Measurements from ENCODE around the gene EBP.
"Not testable (repeated sequence)": the region's sequence is repeated elsewhere in the genome, so short reads cannot be mapped to it uniquely, and the experiment has no call there.

EBP gene

GRCh38 chrX:48531358-48531959 is 9.9 kb downstream of the EBP start:
- DNase-seq: no peak

- no peak for DNase-seq
These were observed 10.6 kb downstream of the EBP start for GRCh38 chrX:48532161-48532560.

DNA sequence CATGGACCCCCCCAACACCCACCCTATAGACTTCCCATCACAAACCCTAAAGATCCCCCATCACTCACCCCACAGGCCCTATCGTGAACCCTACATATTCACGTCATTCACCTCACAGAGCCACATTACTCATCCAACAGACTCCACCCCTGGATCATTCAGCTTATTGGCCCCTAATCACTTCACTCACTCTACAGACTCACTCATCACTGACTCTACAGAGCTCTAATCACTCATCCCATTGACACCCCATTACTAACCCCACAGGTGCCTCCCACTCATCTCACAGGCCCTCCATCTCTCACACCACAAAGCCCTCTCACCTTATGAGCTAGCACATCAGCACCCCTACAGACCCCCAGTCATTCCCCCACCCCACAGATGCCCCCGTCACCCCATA is 11.6 kb downstream of the EBP start:
- no peak for DNase-seq

DNA sequence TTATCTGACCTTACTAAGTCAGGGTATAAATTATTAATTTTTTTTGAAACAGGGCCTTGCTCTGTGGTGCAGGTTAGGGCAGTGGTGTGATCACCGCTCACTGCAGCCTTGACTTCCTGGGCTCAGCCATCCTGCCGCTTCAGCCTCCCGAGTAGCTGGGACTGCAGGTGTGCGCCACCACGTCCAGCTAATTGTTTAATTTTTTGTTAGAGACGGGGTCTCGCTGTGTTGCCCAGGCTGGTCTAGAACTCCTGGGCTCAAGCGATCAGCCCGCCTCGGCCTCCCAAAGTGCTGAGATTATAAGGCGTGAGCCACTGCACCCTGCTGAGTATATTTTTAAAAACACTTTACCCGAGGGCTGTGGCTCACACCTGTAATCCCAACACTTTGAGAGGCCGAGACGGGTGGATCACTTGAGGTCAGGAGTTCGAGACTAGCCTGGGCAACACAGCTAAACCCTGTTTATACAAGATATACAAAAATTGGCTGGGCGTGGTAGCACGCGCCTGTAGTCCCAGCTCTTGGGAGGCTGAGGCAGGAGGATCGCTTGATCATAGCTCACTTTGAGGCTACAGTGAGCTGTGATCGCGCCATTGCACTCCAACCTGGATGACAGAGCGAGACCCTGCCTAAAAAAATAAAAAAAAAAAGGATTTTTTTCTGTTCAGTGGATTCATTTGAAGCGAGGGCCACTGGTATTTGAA is 17.2 kb downstream of the EBP start:
- DNase-seq: no peak

GRCh38 chrX:48539345-48540027 is 17.9 kb downstream of the EBP start, which contains the start of gene TBC1D25:
TBC1D25 (plus strand) TSS chrX:48539714; CDS start chrX:48539798, 84 bp downstream.
- DNase-seq: peak; percentile 90

DNA sequence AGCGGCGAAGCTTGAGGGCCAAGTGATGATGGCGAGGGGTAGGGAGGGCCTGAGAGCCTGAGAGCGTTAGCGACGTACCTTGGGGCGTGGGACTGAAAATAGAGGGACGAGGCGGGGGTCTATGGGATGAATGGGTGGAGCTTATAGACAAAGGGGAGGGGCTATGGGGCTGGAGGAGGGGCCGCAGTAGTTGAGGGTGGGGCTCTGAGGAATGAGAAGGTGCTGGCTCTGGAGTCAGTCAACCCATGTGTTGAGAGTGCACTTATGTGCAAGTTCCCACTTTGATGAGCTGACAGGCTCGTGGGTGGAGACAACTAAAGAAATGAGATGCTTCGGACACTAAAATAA is 18.4 kb downstream of the EBP start:
- peak; percentile 56 for DNase-seq

GRCh38 chrX:48540480-48540879 is 18.9 kb downstream of the EBP start:
- DNase-seq: no peak

- DNase-seq: no peak
These were observed 19.7 kb downstream of the EBP start for GRCh38 chrX:48541140-48541814.

GRCh38 chrX:48548871-48549270 is 27.3 kb downstream of the EBP start:
- no peak for DNase-seq

- not testable (repeated sequence) for DNase-seq
These were observed 34.2 kb downstream of the EBP start for GRCh38 chrX:48555731-48556325.

DNA sequence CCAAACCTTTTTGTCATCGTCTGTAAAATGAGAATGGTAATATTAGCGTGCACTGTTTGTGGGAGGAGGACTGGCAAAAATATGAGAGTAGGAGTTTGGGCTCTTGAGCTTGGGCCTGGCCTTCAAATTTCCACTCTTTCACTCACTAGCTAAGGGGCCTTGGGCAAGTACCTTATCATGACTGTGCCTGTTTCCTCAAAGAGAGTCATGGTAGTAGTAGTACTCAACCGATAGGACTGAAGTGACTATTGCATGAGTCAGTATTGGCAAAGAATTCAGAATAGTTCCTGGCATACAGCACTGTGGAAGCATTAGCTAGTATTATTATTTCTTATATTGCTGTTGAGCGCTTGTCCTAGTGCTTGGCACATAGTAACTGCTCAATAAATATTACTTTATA is 36.7 kb downstream of the EBP start:
- no peak for DNase-seq

GRCh38 chrX:48559636-48560035 is 38.0 kb downstream of the EBP start:
- DNase-seq: no peak

- no peak for DNase-seq
These were observed 38.4 kb downstream of the EBP start for GRCh38 chrX:48560056-48560455.

DNA sequence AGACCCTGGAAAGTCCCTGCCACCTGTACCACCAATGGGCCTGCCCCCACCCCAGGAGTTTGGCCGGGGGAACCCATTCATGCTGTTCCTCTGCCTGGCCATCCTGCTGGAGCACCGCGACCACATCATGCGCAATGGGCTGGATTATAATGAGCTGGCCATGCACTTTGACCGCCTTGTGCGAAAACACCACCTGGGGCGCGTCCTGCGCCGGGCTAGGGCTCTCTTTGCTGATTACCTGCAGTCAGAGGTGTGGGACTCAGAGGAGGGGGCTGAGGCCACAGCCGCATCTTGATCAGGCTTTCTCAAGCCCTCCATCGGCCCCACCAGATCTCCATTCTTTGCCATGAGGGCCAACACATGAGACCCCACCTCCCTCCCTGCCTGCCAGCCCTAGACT is 39.1 kb downstream of the EBP start:
- DNase-seq: no peak

DNA sequence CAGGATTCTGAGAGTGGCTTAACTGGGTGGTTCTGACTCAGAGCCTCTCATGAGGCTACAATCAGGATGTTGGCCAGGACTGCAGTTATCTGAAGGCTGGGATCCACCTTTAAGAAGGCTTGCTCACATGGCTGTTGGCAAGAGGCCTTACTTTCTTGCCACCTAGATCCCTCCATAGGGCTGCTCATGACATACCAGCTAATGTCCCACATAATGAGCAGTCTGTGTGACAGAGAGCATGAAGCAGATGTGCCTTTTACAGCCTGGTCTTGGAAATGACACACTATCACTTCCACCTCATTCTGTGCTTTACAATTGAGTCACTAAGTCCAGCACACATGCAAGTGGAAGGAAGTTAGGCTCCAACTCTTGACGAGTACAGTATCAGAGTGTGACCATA is 48.4 kb downstream of the EBP start:
- DNase-seq: no peak

GRCh38 chrX:48573690-48574269 is 52.2 kb downstream of the EBP start:
- peak; percentile 50 for DNase-seq

GRCh38 chrX:48574270-48575266 is 53.0 kb downstream of the EBP start, which contains the start of gene RBM3:
RBM3 (plus strand) TSS chrX:48574484; CDS start chrX:48575181, 697 bp downstream.
- DNase-seq: peak; percentile 81

DNA sequence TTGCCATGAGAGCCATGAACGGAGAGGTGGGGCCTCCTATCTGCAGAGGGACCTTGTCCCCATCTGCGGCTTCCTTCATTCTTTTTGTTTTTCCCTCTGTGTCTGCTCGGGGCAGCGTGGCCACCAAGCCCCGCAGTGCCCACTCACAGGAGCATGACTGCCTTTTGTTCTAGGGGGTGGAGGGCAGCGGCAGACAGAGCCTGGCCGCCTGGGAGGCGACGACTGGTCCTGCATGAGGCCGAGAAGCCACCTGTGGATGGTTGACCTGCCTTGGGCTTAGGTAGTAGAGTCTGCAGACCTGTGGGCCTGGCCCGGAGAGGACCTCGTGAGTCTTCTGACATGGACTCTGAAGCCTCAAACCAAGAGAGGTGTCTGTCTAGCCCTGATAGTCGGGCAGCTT is 54.0 kb downstream of the EBP start:
- DNase-seq: no peak

GRCh38 chrX:48576108-48576507 is 54.5 kb downstream of the EBP start:
- no peak for DNase-seq
